NCI-H2029 treated with DMSO at 0.1 percent for 48 hours (cell line): Measurements from ENCODE around the gene FOXP4.

Experiments
- DNase-seq: peaks from one replicate; lab custom pipeline; 2025; lab: John Stamatoyannopoulos, UW

FOXP4 gene

GRCh38 chr6:41630069-41630468 lies 83.9 kb downstream of the FOXP4 start:
- DNase-seq: no peak

DNA sequence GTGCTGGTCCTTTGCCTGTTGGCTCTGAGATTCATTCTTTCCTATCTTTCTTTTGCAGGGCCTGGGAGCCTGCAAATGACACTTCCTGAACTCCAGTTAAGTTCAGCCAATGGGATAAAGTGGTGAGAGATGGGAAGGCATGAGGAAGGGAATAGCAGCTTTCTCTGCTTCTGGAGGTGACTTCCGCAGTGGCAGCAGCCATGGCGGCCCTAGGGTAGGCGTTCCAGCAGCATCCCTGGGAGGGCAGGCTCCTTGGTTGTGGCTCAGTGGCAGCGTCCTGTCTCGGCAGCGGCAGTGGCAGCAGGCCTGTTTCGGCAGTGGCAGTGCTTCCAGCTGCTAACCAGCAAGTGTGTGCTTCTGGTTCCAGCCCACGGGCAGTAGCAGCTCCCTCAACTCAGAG lies 84.8 kb downstream of the FOXP4 start:
- DNase-seq: no peak

DNA sequence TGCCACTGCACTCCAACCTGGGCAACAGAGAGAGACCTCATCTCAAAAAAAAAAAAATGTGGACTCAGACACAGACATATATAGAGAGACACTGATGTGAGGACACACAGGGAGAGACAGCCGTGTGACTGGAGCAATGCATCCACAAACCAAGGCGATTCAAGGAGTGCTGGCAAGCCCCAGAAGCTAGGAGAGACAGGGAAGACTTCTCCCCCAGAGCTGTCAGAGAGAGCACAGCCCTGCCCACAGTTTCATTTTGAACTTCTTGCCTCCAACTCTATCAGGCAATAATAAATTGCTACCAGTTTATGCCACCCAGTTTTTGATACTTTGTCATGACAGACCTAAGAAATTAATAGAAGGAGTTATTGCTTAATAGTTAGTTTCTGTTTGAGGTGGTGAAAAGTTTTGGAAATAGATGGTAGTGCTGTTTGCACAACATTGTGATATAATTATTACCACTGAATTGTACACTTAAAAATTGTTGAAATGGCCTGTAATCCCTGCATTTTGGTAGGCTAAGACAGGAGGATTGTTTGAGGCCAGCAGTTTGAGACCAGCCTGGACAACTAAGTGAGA lies 87.0 kb downstream of the FOXP4 start:
- DNase-seq: no peak

GRCh38 chr6:41634657-41635056 lies 88.5 kb downstream of the FOXP4 start:
- no peak for DNase-seq

DNA sequence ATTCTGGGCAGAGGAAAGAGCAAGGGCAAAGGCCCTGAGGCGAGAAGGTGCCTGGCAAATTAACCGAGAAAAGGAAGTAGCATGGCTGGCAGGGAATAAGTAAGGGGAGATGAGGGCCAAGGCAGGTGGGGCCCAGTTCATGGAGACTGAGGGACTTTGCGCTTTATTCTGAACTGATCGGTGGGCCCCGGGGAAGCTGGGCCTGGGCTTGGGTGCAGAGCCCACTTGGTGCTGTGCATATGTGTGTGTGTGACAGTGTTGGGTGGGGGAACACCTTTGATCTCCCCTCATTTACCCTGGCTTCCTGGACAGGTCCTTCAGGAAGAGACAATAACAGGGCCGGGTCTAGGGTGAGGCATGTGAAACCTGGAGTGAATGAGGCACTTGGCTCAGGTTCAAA lies 89.2 kb downstream of the FOXP4 start:
- no peak for DNase-seq

- no peak for DNase-seq
Observed at GRCh38 chr6:41636833-41637193, 90.6 kb downstream of the FOXP4 start.

DNA sequence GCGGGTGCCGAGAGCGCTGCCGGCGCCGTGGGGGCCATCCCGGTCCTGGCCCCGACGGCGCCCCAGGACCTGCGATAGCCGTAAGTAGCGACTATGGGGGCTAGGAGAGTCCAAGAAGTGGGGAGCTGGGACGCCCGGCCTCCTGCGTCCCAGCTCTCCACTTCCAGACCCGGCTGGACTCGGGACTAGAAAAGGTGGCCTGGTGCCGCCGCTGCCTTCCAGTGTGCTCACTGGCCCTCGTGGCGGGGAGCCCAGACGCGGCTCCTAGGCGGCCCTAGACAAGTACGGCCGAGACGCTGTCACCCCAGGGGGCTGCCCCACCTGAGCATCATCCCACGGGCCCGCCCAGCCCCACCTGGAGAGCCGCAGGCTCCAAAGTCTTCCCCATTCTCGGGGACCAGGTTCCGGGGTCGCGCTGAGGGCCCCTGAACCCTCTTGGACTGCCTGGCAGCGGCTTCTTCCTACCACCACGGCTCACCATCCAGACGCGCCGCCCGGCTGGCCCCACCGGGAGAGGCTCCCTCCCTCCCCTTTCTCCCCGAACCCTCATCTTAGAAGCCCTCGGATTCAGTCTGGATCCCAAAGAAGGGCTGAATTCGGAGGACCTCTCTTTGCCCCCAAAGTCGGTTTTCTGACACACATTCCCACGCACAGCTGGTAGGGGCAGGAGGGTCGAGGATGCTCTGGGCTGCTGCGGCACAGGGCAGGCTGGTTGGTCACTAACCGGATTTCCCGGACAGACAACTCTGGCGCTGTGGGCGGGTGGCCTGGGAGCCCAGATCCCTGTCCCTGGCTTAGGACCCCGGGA lies 91.2 kb downstream of the FOXP4 start:
- no peak for DNase-seq

GRCh38 chr6:41638002-41638934 lies 92.1 kb downstream of the FOXP4 start, which contains the start of gene MDFI:
Gene MDFI, plus strand, starts transcription at chr6:41638468. Its CDS starts 282 bp downstream, at chr6:41638750.
- DNase-seq: no peak

GRCh38 chr6:41638935-41639808 lies 93.0 kb downstream of the FOXP4 start:
- DNase-seq: no peak

DNA sequence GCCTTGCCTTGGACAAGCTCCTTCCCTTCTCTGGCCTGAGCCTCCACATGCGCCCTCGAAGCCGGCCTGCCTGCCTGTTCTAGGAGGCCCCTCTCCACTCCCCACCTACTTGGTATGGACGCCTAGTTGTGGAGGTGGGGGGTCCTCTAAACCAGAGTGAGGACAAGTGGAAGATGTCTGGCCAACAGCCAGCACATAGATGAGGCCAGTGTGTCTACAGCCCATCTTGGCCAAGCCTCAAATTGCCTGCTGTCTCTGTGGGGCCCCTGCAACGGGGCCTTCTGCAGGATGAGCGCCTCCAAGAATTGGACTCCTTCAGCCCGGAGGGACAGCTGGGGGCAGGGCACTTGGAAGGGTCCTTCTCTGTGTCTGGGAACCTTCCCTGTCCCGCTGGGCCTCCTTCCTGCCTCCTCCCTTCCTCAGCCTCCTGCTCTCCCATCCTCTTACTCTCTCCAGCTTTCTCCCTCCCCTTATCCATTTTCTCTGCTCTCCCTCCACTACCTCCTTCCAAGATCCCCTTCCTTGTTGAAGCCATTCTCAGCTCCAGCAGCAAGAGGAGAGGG lies 93.7 kb downstream of the FOXP4 start:
- no peak for DNase-seq

- no peak for DNase-seq
Observed at GRCh38 chr6:41640426-41640825, 94.2 kb downstream of the FOXP4 start.

DNA sequence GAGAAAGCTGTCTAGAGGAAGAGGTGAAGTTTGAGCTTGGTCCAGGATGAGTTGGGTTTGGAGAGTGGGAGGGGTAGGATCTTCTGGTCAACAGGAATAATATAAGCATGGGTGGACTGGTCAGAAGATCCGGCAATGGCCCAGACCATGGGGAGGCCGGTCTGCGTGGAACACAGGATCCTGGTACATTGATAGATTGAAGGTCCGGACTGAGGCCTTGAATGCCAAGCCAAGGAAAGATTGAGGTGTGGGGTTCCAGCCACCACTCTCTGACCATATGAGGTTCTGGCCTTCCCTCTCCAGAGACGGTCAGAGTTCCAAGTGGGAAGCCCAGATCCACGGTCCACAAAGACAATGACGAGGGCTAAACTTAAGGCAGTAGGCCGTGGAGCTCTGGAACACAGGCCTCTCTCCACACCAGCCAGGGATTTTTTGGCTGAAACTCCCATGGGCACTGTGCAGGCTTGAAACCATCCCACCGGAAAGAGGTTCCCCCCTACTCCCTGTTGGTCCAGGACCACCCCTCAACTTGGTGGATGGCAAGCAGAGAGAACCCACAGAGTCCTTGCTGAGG lies 95.3 kb downstream of the FOXP4 start:
- DNase-seq: no peak

DNA sequence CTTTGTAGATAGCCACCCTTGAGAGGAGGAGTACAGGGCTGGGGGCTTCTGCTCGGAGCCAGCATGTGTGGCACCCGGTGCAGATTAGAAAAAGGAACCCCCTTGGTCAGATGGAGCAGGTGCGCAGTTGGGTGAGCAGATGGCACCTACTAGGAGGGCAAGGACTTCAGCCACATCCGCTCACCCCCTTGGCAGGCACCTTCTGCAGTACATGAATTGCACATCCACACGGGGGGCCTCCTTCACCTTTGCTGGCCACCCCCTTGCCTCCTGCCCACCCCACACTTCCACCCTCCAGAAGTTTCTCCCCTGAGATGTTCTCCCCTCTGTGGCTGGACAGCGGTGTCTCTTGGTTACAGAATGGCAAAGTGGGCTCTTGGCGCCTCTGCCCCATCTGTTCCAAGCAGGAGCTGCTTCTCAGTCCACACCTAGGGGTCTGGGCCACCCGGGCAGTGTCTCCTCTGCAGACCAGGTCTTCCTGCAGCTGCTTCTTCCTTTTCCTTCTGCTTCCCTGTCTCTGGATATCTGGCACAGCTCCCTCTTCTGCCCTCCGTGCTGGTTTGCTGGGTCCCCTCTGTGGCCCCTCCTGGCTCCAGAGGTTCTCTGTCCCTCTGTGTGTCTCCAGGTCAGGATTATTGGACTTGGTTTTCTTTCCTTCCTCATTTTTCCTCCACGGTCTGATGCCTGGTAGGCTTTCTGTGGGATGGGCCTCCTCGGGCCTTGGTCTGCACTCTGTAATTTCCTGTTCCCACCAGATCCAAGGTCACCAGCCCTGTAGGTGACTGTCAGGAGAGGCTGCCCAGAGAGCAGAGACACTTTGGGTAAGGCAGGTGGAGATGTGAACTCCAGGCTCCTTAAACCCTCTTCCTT lies 96.1 kb downstream of the FOXP4 start:
- no peak for DNase-seq

DNA sequence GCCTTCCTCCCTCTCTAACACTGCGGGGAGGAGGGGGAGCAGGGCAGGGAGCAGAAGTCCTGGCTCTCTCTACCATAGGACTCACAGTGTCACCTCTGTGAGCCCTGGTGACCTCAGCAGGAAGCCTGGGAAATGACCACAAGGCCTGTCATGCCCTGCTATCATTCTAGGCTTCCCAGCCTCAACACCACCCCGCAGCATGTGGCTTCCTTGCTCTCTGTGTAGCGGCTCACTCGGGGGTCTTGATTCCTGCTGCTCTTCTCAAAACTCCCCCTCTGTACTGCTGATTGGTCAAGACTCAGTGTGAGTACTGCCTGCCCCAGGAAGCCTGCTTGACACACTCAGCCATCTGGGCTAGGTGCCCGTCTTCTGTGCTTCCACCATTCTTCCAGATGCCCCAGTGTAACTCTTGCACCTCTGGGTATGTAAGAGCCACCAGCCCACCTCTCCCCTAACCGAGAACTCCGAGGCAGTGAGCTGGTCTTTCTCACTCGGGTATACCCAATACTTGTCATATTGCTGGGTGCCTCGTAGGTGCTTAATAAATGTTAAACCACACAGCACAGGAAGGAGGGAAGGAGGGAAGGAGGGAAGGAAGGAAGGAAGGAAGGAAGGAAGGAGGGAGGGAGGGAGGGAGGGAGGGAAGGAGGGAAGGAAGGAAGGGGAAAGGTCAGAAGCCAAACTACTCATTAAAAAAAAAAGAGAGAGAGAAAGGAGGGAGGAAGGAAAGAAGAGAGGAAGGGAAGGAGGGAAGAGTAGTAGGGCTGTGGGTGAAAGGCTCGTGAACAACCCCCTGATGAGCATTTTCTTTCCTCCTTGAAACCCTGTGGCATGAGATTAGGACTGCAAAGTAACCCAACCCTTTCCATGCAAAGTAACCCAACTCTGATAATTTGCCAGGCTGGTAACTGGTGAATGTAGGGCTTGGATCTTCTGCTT lies 97.0 kb downstream of the FOXP4 start:
- DNase-seq: no peak

GRCh38 chr6:41643899-41644269 lies 97.7 kb downstream of the FOXP4 start:
- DNase-seq: no peak

DNA sequence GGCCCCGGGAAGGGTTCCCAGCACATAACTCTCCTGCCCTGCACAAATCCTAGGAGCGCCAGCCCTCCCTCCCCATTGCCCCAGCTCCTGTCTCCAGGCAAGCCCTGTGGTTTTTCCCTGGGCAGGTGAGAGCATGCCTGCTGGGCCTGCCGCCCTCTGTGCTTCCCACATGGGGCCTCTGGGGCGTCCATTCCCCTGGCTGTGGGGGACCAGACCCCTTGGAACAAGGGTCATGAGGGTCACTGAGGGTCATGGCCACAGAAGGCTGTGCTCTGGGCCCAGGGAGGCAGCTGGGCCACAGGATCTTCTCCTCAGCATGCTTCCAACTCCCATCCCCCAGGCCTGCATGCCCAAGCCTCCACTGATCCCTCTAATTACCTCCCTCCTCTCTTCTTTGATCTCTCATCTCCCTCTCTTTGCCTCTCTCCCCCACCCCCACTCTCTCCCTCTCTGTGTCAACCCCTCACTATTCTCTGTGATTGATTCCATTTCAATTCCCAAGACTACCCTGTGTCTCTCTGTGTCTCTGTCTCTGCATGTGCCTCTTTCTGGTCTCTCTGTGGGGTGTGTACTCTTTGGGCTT lies 98.2 kb downstream of the FOXP4 start:
- DNase-seq: no peak

DNA sequence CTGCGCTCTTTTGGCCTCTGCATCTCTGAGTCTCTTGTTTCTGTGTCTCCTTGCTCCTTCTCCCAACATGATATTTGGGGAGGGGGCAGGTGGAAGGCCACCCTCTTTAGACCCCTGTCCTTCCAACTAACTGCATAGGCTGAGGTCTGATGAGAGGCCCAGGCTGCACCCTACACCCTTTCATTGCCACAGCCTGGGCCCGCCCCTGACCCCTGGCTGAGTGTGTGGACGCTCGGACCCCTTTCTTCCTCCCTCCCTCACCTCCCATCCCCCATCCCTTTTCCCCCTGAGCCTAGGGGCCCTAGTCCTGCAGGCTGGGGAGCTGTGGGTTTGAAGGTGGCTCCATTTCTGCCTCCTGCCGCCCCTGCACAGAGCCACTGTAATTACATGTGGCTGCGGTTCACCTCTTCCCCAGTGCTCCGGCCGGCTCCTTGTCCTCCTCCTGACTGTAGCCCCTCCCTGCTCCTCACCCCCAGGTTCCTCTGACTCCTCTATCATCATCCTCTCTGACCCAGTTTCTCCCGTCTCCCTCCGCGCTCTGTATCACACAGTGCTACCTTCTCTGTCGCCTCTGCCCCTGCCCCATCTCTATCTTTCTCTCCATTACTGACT lies 98.9 kb downstream of the FOXP4 start:
- no peak for DNase-seq
